ENCODE measurements around the gene IER5L.
A peak's percentile ranks its signal among the peaks of the same experiment; 100 is the strongest.

IER5L gene

GRCh38 chr9:129141066-129142041 is 36.7 kb downstream of the IER5L start:
- TF ChIP-seq CTCF (IDR thresholded peaks at IDR 0.05; ENCODE audit: low read depth, low read length): no peak
- in situ Hi-C loops (cut with HindIII; ENCODE audit: low sequenced_read_pairs): no loop called here
- H3K4me3 ChIP-seq (ENCODE audit: low read depth, low read length): peak overlapping the region; percentile 25
- DNase-seq (ENCODE audit: low read depth, low spot score): peak; percentile 96

- peak overlapping the region; percentile 30 for H3K4me3 ChIP-seq (ENCODE audit: low read depth, low read length)
- DNase-seq (ENCODE audit: low read depth, low spot score): peak; percentile 74
- TF ChIP-seq CTCF (IDR thresholded peaks at IDR 0.05; ENCODE audit: low read depth, low read length): no peak
- in situ Hi-C loops (cut with HindIII; ENCODE audit: low sequenced_read_pairs): no loop called here
Measured at GRCh38 chr9:129140397-129141065, 37.5 kb downstream of the IER5L start.

GRCh38 chr9:129139993-129140396 is 38.1 kb downstream of the IER5L start:
- in situ Hi-C loops (cut with HindIII; ENCODE audit: low sequenced_read_pairs): no loop called here
- DNase-seq (ENCODE audit: low read depth, low spot score): peak; percentile 100
- no peak for TF ChIP-seq CTCF (IDR thresholded peaks at IDR 0.05; ENCODE audit: low read depth, low read length)
- H3K4me3 ChIP-seq (ENCODE audit: low read depth, low read length): peak overlapping the region; percentile 30

GRCh38 chr9:129139233-129139992 is 38.6 kb downstream of the IER5L start:
- in situ Hi-C loops (cut with HindIII; ENCODE audit: low sequenced_read_pairs): no loop called here
- H3K4me3 ChIP-seq (ENCODE audit: low read depth, low read length): peak overlapping the region; percentile 16
- DNase-seq (ENCODE audit: low read depth, low spot score): peak; percentile 87
- peak; percentile 81 for TF ChIP-seq CTCF (IDR thresholded peaks at IDR 0.05; ENCODE audit: low read depth, low read length)

- TF ChIP-seq CTCF (IDR thresholded peaks at IDR 0.05; ENCODE audit: low read depth, low read length): no peak
- in situ Hi-C loops (cut with HindIII; ENCODE audit: low sequenced_read_pairs): no loop called here
- no peak overlapping the region for H3K4me3 ChIP-seq (ENCODE audit: low read depth, low read length)
- DNase-seq (ENCODE audit: low read depth, low spot score): no peak
Measured at GRCh38 chr9:129138476-129139232, 39.4 kb downstream of the IER5L start.

- in situ Hi-C loops (cut with HindIII; ENCODE audit: low sequenced_read_pairs): no loop called here
- no peak overlapping the region for H3K4me3 ChIP-seq (ENCODE audit: low read depth, low read length)
- no peak for DNase-seq (ENCODE audit: low read depth, low spot score)
- no peak for TF ChIP-seq CTCF (IDR thresholded peaks at IDR 0.05; ENCODE audit: low read depth, low read length)
Measured at GRCh38 chr9:129138144-129138462, 40.0 kb downstream of the IER5L start.

All from astrocyte of the spinal cord (primary cell).